ENCODE data around the gene PCF11. TPM values are rescaled to one million over a fixed set of nuclear protein-coding genes. Genes with fewer than 3 reads are reported as not detected.

Gene PCF11
- total and polyA plus RNA-seq, 2 of the 13 experiments (the other 11 are each of a cell fraction or from before 2014, with no cell fraction given), result 40.3 to 47.7 TPM

GRCh38 chr11:83175815-83176214 is 18.9 kb downstream of the PCF11 start:
- H3K27ac ChIP-seq (ENCODE audit: extremely low read length, insufficient read depth, low read length), result no peak overlapping the region
- peaks cover 5 to 43% of the 10 kb centered on the region in 2 experiments; a peak in 4 of 5 replicates for H3K36me3 ChIP-seq (replicated peaks in 1 of 2; ENCODE audit: control insufficient read depth in 1 of 2, insufficient read depth in 2 of 2, low read length in 2 of 2)
- TF ChIP-seq ZC3H13 (CRISPR knock-in tag; IDR thresholded peaks at IDR 0.05), result no peak
- TF ChIP-seq, protein P1, sequence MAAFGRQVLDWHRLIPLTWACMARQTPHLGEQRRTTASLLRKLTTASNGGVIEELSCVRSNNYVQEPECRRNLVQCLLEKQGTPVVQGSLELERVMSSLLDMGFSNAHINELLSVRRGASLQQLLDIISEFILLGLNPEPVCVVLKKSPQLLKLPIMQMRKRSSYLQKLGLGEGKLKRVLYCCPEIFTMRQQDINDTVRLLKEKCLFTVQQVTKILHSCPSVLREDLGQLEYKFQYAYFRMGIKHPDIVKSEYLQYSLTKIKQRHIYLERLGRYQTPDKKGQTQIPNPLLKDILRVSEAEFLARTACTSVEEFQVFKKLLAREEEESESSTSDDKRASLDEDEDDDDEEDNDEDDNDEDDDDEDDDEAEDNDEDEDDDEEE (CRISPR knock-in tag; IDR thresholded peaks at IDR 0.05), result no peak
- TF ChIP-seq MZF1 (CRISPR knock-in tag; IDR thresholded peaks at IDR 0.05; ENCODE audit: borderline replicate concordance), result no peak
- TF ChIP-seq SOX13 (IDR thresholded peaks at IDR 0.05), result no peak
- no peak for TF ChIP-seq SOX13 (CRISPR knock-in tag; conservative IDR thresholded peaks at IDR 0.05 in 1 of 2, IDR thresholded peaks at IDR 0.05 in 1 of 2)
- no peak for TF ChIP-seq TERF1 (CRISPR knock-in tag; IDR thresholded peaks at IDR 0.05)
- no peak for TF ChIP-seq CENPBD1 (CRISPR knock-in tag; IDR thresholded peaks at IDR 0.05; ENCODE audit: borderline replicate concordance, low read depth)
- no peak for TF ChIP-seq ZNF414 (CRISPR knock-in tag; IDR thresholded peaks at IDR 0.05)
- TF ChIP-seq, protein P2, sequence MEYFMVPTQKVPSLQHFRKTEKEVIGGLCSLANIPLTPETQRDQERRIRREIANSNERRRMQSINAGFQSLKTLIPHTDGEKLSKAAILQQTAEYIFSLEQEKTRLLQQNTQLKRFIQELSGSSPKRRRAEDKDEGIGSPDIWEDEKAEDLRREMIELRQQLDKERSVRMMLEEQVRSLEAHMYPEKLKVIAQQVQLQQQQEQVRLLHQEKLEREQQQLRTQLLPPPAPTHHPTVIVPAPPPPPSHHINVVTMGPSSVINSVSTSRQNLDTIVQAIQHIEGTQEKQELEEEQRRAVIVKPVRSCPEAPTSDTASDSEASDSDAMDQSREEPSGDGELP (IDR thresholded peaks at IDR 0.05; ENCODE audit: borderline replicate concordance, low read depth), result no peak
- no peak for TF ChIP-seq MBNL3 (CRISPR knock-in tag; conservative IDR thresholded peaks at IDR 0.05)
- TF ChIP-seq AGO1 (IDR thresholded peaks at IDR 0.05; ENCODE audit: low read depth, low read length, poor library complexity, severe bottlenecking), result no peak
- H3K27me3 ChIP-seq (ENCODE audit: control insufficient read depth in 1 of 2, insufficient read depth in 2 of 2, low read length in 2 of 2), result no peaks in the 10 kb centered on the region
- no peak overlapping the region for H3K4me2 ChIP-seq (ENCODE audit: low read depth, low read length)
- DNase-seq (ENCODE audit: low spot score), result no peak
- intact Hi-C loops (cut with micrococcal nuclease; ENCODE audit: unreplicated experiment), result no loop called here
- no peak overlapping the region for H3K9ac ChIP-seq (ENCODE audit: insufficient read depth, low read depth, low read length)
- BruUV-seq (replicated peaks), result no TSS peak
- peaks cover 20% of the 10 kb centered on the region for H3K79me2 ChIP-seq (ENCODE audit: insufficient read depth, low read length)
- ChIA-PET CTCF (ENCODE audit: low intra/inter-chr PET ratio, low total read pairs) (no interaction called here), POLR2A (no interaction called here)
- peak; percentile 25; the same call in 1 of the 3 replicates for ATAC-seq
- H4K20me1 ChIP-seq (ENCODE audit: insufficient read depth, low read length), result no peaks in the 10 kb centered on the region; the same call in 1 of the 2 replicates
- no peaks in the 10 kb centered on the region for H3K9me3 ChIP-seq (ENCODE audit: low read length)
- peaks cover 8% of the 10 kb centered on the region; the same call in 1 of the 2 replicates for H3K4me1 ChIP-seq (ENCODE audit: insufficient read depth, low read length)
- no peak for FAIRE-seq
- H3K4me3 ChIP-seq (replicated peaks in 1 of 3; ENCODE audit: insufficient read depth in 1 of 3, low read depth in 2 of 3, low read length in 3 of 3), result no peak overlapping the region
- WGBS (ENCODE audit: low lambda C conversion rate), result 96% methylated on average over 1 of the region's 1 CpG
- no peak overlapping the region for H2AFZ ChIP-seq (ENCODE audit: low read length)
- in situ Hi-C loops (cut with HindIII; ENCODE audit: extremely low pct_ligation_motif_present, low pct_unique_long_range_greater_than_20kb), result no loop called here
